Measurements from ENCODE around the gene IKBIP. TPM values are rescaled to one million over a fixed set of nuclear protein-coding genes. Genes with fewer than 3 reads are reported as not detected.
"Not testable (repeated sequence)": the region's sequence is repeated elsewhere in the genome, so short reads cannot be mapped to it uniquely, and the experiment has no call there.

IKBIP gene
- total RNA-seq, 1 donor from 2014 or later: 28.5 TPM

DNA sequence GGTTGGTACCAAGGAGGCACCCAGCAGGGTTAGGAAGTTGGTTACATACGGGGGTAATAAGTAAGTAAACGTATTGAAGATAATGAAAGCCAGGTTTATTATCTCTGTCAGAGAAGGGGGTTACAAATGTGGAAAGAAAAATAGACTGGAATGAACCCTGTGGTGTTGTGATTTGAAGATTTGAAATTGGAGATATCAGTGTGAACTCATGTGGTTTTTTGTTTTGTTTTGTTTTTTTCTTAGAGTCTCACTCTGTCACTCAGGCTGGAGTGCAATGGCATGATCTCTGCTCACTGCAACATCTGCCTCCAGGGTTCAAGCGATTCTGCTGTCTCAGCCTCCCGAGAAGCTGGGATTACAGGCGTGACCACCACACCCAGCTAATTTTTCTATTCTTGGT, 65.2 kb downstream of the IKBIP start:
- no peaks in the 10 kb centered on the region for H3K27me3 ChIP-seq (ENCODE audit: control insufficient read depth, insufficient read depth, low read length)
- H3K4me3 ChIP-seq (ENCODE audit: low read depth, low read length): no peak overlapping the region
- H3K36me3 ChIP-seq (ENCODE audit: control insufficient read depth, insufficient read depth, low read length): no peaks in the 10 kb centered on the region
- DNase-seq (ENCODE audit: low read depth): no peak
- TF ChIP-seq, protein P1, sequence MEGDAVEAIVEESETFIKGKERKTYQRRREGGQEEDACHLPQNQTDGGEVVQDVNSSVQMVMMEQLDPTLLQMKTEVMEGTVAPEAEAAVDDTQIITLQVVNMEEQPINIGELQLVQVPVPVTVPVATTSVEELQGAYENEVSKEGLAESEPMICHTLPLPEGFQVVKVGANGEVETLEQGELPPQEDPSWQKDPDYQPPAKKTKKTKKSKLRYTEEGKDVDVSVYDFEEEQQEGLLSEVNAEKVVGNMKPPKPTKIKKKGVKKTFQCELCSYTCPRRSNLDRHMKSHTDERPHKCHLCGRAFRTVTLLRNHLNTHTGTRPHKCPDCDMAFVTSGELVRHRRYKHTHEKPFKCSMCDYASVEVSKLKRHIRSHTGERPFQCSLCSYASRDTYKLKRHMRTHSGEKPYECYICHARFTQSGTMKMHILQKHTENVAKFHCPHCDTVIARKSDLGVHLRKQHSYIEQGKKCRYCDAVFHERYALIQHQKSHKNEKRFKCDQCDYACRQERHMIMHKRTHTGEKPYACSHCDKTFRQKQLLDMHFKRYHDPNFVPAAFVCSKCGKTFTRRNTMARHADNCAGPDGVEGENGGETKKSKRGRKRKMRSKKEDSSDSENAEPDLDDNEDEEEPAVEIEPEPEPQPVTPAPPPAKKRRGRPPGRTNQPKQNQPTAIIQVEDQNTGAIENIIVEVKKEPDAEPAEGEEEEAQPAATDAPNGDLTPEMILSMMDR (IDR thresholded peaks at IDR 0.05; ENCODE audit: insufficient read depth, low read length, poor library complexity, severe bottlenecking): no peak

DNA sequence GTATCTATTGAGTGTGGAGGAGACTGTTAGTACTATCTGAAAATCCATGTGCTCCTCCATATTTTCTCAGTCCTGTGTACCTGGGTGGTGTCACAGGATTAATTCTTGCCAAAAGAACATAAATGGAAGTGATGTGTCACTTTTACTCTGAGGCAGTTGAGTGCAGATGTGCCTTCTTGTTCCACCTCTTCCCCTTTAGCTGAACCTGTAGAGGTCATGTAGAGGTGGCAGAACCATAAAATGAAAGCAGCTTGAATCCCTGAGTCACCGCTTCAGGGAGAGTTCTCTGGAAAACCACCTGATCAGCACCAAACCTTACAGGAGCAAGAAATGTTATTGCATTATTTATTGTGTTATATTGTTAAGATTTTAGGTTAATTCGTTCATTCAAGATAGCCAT, 65.8 kb downstream of the IKBIP start:
- no peak for DNase-seq (ENCODE audit: low read depth)
- TF ChIP-seq, protein P1 (IDR thresholded peaks at IDR 0.05; ENCODE audit: insufficient read depth, low read length, poor library complexity, severe bottlenecking): no peak
- H3K36me3 ChIP-seq (ENCODE audit: control insufficient read depth, insufficient read depth, low read length): no peaks in the 10 kb centered on the region

DNA sequence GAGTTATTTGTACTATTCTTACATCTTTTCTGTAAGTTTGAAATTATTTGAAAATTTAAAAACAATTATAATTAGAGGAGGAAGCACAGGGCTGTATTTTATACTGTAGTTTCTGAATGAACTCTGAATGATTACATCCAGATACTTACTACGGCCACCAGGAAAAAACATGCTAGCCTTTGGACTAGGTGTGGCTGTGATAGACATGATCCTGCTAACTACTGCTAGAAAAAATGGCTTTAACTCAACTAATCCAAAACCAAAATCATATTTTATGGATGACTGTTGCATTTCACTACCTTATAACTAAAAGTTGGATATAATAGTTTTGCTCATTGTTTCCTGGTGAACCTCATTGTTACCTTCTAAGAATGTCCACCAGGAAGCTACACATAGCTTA, 66.2 kb downstream of the IKBIP start:
- H3K36me3 ChIP-seq (ENCODE audit: control insufficient read depth, insufficient read depth, low read length): no peaks in the 10 kb centered on the region
- DNase-seq (ENCODE audit: low read depth): no peak
- TF ChIP-seq, protein P1 (IDR thresholded peaks at IDR 0.05; ENCODE audit: insufficient read depth, low read length, poor library complexity, severe bottlenecking): no peak
- no peaks in the 10 kb centered on the region for H3K27me3 ChIP-seq (ENCODE audit: control insufficient read depth, insufficient read depth, low read length)
- no peak overlapping the region for H3K4me3 ChIP-seq (ENCODE audit: low read depth, low read length)

More for the DNA sequence above, 65.8 kb downstream of the IKBIP start:
- no peak overlapping the region for H3K4me3 ChIP-seq (ENCODE audit: low read depth, low read length)
- no peaks in the 10 kb centered on the region for H3K27me3 ChIP-seq (ENCODE audit: control insufficient read depth, insufficient read depth, low read length)

DNA sequence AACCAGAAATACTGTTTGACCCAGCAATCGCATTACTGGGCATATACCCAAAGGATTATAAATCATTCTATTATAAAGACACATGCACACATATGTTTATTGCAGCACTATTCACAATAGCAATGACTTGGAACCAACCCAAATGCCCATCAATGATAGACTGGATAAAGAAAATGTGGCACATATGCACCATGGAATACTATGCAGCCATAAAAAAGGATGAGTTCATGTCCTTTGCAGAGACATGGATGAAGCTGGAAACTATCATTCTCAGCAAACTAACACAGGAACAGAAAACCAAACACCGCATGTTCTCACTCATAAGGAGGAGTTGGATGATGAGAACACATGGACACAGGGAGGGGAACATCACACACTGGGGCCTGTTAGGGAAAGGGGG, 67.8 kb downstream of the IKBIP start:
- not testable (repeated sequence) for H3K36me3 ChIP-seq (ENCODE audit: control insufficient read depth, insufficient read depth, low read length); H3K27me3 ChIP-seq (ENCODE audit: control insufficient read depth, insufficient read depth, low read length); H3K4me3 ChIP-seq (ENCODE audit: low read depth, low read length); DNase-seq (ENCODE audit: low read depth)

DNA sequence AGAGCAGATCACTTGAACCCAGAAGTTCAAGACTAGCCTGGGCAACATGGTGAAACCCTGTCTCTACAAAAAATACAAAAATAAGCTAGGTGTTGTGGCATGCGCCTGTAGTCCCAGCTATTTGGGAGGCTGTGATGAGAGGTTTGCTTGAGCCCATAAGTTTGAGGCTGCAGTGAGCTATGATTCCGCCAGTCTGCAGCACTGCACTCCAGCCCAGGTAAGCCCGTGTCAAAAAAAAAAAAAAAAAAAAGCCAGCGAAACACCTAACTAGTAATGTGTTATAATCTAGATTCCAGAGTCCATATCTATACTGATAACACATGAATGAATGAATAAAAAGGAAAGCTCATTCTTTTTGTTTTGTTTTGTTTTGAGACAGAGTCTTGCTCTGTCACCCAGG, 69.6 kb downstream of the IKBIP start:
- no peaks in the 10 kb centered on the region for H3K27me3 ChIP-seq (ENCODE audit: control insufficient read depth, insufficient read depth, low read length)
- no peak for DNase-seq (ENCODE audit: low read depth)
- no peak overlapping the region for H3K4me3 ChIP-seq (ENCODE audit: low read depth, low read length)
- TF ChIP-seq, protein P1 (IDR thresholded peaks at IDR 0.05; ENCODE audit: insufficient read depth, low read length, poor library complexity, severe bottlenecking): no peak
- no peaks in the 10 kb centered on the region for H3K36me3 ChIP-seq (ENCODE audit: control insufficient read depth, insufficient read depth, low read length)

Other genes starting within 250 kb of the IKBIP start
- 63.0 and 81.7 TPM in 2 replicates for gene TMPO, start 129.2 kb downstream of the IKBIP start, total RNA-seq
- gene SLC25A3, start 51.1 kb downstream of the IKBIP start, total RNA-seq: 726 and 727 TPM in 2 replicates
- gene APAF1, start 502 bp upstream of the IKBIP start, total RNA-seq: 12.5 and 15.7 TPM in 2 replicates